Adrenal gland (tissue), 5 donors: ENCODE data around the gene FAM177B.

ENCODE experiments used
- CTCF ChIP-seq, 6 experiments: fragments of 450-650 bp in 4 of 6; fragments of 200-600 bp in 2 of 6; sonication (generic) in 1 of 6; IDR thresholded peaks; 1 replicate in 5 of 6; 2 replicates in 1 of 6; pipeline versions ENCODE4 v1.5.1 to v1.8.0; 2016 to 2021; ENCODE audit warnings: antibody characterized with exemption in 6 of 6, mild to moderate bottlenecking in 2 of 6, moderate library complexity in 1 of 6
- POLR2A ChIP-seq, 2 donors: fragments of 450-650 bp; IDR thresholded peaks; one replicate each; pipeline ENCODE4 v1.6.1; 2017; ENCODE audit warnings: antibody characterized with exemption in 2 of 2, mild to moderate bottlenecking in 2 of 2, moderate library complexity in 1 of 2
- donor health status: DM: no; HTN: no; CAD: no.

GRCh38 chr1:222784371-222784770 lies 47.4 kb downstream of the FAM177B start:
- TF ChIP-seq CTCF (IDR thresholded peaks at IDR 0.05) (no peak), POLR2A (IDR thresholded peaks at IDR 0.05) (no peak)
